Hematopoietic multipotent progenitor cell treated with erythropoietin and hydrocortisone succinate and interleukin-3 and kit ligand, for 8 days (in vitro differentiated cells): ENCODE results near the gene QKI.

Experiments used
- DNase-seq: peaks from one replicate; pipeline ENCODE4 v3.0.0-alpha.2; 2015

The QKI gene

DNA sequence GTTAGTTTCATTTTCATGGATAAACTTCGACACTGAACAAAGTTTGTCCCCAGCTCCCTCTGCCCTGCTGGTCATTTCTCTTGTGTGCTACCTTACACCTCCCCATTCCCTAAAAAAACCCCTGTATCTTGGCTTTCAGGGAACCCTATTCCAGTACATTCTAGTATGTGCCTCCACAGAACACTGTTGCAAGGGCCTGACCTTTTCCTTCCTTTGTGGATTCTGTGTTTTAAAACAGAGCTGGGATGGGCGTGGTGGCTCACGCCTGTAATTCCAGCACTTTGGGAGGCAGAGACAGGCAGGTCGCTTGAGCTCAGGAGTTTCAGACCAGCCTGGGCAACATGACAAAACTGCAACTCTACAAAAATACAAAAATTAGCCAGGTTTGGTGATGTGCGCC lies 20.6 kb upstream of the QKI start:
- DNase-seq, result no peak

- no peak for DNase-seq
Observed at GRCh38 chr6:163394659-163395058, 19.9 kb upstream of the QKI start.

- no peak for DNase-seq
Observed at GRCh38 chr6:163395122-163395830, 19.2 kb upstream of the QKI start.

- DNase-seq, result no peak
Observed at GRCh38 chr6:163395831-163396185, 18.7 kb upstream of the QKI start.

GRCh38 chr6:163397326-163397725 lies 17.2 kb upstream of the QKI start:
- no peak for DNase-seq

GRCh38 chr6:163398115-163398514 lies 16.4 kb upstream of the QKI start:
- DNase-seq, result no peak

- DNase-seq, result no peak
Observed at GRCh38 chr6:163398815-163399214, 15.7 kb upstream of the QKI start.

DNA sequence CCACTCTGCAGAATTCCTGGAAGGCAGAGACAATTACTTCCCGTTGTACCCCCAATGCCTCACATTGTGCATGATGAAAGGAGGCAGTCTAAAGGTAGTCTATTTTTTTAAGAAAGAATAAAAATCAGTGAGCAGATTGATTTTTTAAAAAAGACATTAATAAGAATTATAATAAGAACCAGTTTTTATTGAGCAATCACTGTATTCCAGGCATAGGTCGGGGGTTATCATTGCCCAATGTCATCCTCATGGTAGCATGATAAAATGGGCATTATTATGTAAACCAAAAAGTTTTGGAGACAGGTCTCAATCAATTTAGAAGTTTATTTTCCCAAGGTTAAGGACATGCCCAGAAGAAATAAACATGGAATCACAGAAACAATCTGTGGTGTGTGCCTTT lies 14.0 kb upstream of the QKI start:
- DNase-seq, result no peak

DNA sequence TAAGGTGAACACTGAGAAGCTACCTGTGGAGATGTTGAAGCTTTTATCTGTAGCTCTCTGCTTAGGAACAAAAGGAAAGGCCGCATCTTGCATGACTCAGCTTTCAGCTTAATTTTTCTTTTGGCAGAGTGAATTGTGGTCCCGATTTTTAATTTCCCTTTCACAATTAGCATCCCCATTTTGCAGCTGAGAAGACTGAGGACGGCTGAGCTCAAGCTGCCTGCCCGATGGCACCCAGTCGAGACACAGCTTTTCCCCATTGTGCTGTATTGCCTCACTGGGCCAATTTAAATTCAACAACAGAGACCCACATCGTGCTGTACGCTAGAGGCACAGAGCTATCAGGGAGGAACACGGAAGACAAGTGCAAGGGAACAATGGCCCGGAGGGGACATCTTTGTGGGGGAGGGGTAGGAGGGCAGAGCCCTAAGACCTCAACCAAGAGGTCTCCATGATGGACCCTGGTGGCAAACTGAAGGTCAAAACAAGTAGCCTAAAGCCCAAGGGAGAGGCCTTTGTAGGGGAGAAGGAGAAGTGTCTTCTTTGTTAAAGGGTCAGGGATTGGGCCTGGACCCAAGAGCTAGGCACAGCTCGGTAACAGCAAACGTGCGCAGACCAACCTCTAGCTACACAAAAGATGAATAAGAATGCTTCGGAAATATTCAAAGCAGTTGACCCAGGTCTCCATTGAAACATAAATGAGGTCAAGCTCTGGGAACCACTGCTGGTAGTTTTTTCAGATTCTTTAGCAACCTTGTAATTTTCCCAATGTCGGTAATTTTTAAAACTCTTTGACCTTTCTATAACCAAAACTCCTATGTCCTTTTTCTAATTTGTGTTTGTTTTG lies 13.3 kb upstream of the QKI start:
- DNase-seq, result no peak

GRCh38 chr6:163402616-163403015 lies 11.9 kb upstream of the QKI start:
- DNase-seq, result no peak

GRCh38 chr6:163404825-163405265 lies 9.7 kb upstream of the QKI start:
- DNase-seq, result no peak

GRCh38 chr6:163405412-163406309 lies 8.9 kb upstream of the QKI start:
- DNase-seq, result peak; percentile 32

GRCh38 chr6:163406366-163406765 lies 8.2 kb upstream of the QKI start:
- DNase-seq, result no peak

- DNase-seq, result no peak
Observed at GRCh38 chr6:163406830-163407229, 7.7 kb upstream of the QKI start.

GRCh38 chr6:163408352-163408991 lies 6.0 kb upstream of the QKI start:
- no peak for DNase-seq

GRCh38 chr6:163409712-163410111 lies 4.8 kb upstream of the QKI start:
- DNase-seq, result no peak

DNA sequence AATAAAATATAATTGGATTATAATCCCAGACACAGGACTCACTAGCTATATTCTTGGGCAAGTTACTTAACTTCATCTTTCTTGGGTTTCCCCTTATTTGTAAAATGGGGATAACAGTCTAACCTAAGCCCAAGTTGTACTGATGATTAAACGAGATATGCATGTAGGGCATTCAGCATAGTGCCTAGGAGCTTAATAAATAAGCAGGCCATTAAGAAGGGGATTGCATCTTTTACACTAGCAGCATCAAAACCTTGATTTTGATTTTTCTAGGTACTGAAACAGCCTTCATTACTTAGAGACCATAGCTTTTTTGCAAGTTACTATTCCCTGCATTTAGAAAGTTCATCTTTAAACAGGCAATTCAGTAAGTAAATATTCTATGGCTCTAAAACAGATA lies 2.2 kb upstream of the QKI start:
- no peak for DNase-seq

DNA sequence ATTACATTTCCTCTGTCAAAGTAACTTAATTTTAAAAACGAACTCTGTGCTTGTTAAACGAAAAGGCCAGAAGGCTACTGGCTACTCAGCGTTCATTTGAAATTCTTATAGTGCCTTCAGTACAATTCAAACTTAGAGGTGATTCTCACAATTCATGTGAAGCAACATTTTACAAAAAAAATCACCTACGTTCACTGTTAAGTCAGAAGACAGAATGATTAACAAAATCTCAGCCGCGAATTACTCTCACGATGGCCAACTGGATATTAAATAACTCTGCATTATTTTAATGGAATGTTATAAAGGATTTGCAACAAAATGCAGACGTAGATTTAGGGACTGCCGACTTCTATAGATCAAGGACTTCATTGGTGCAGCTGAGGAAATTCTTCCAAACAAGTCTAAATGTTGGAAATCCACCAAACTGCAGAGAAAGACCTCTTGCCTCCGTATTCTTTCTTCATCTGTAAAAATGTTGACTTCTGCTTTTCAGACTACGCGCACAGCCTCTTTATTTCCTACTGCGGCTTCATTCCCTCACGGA lies 1.6 kb upstream of the QKI start:
- DNase-seq, result peak; percentile 47

- peak; percentile 84 for DNase-seq
Observed at GRCh38 chr6:163413345-163414116, 987 bp upstream of the QKI start.

- DNase-seq, result peak; percentile 24
Observed at GRCh38 chr6:163414946-163415619, 565 bp downstream of the QKI start.
